Dermis microvascular lymphatic vessel endothelial cell (primary cell): ENCODE results near the gene PIM1. TPM values are rescaled to one million over a fixed set of nuclear protein-coding genes. Genes with fewer than 3 reads are reported as not detected.
A peak's percentile ranks its signal among the peaks of the same experiment; 100 is the strongest.

Experiments used
- DNase-seq, 2 donors: peaks; one replicate each; pipeline versions ENCODE4 v3.0.0 to v3.0.0-alpha.2; 2010; ENCODE audit warnings: low read depth in 2 of 2
- total RNA-seq: library from RNA; depleted of rRNA; stranded (reverse); fragments of >200 nt; gene quantifications from 2 replicates; pipeline ENCODE4 v1.2.1, GENCODE V29; 2014

The PIM1 gene
- total RNA-seq, 1 donor from 2014 or later = 0.64 TPM

DNA sequence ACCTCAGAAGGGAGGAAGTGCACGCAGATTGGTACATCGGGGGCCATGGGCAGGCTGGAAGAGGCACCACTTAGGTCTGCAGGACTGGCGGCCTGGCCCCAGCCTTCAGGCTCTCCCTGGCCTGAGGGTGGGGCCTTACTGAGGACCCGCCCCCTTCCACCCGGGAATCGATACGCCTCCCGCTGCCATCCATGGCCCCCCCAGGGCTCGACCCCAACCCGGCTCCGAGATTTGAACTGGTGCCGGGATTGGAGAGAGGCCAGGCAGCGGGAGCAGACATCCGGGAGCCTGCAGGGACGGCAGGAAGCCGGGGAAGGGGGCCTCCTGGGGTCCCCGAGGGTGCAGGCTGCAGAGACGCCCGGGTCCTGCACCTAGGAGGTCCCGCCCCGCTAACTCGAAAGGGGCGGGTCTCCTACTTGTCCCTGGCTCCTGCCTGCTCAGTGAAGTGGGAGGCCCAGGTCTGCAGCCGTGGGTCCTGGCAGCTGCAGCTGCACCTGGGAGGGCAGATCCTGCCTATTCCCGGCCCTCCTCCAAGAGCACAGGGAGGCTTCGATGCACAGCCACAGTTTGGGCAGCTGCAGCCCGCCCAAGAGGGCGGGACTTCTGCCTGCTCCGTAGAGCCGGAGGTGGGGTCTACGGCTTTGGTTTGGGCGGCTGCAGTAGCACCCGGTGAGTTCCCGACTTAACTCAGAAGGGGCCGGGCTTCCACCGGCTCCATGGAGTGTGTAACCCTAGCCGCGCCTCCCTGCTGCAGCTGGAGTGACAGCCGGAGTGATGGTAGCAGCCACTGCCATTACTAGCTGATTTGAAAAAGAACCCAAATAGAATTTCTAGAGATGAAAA, 52.4 kb downstream of the PIM1 start:
- peak; percentile 61 to 79 for DNase-seq

DNA sequence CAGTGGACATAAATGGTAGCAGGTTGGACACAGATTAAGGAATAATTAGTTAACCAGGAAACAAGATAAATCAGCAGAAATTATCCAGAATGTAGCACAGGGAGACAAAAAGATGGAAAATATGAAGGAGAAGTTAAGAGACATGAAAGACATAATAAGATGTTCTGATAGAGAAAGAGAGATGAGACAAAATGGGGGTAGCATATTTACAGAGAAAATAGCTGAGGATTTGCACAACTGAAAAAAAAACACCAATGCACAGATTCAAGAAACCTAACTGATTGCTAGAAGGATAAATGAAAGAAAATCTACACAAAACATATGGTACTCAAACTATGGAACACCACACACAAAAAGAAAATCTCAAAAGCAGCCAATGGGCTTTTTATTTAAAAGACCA, 53.0 kb downstream of the PIM1 start:
- DNase-seq = no peak

Other genes with a start within 250 kb of the PIM1 start
- gene PI16, start 215.4 kb upstream of the PIM1 start, total RNA-seq = 0.13 TPM in 1 of 2 replicates, not detected in the other
- 179 and 239 TPM in 2 replicates for gene MTCH1, start 184.0 kb upstream of the PIM1 start, total RNA-seq
- not detected in 2 replicates for gene FGD2, start 164.5 kb upstream of the PIM1 start, total RNA-seq
- gene TBC1D22B, start 87.6 kb downstream of the PIM1 start, total RNA-seq = 7.6 and 10.5 TPM in 2 replicates
- 8.6 and 11.3 TPM in 2 replicates for gene TMEM217, start 88.0 kb downstream of the PIM1 start, total RNA-seq
- gene RNF8, start 183.8 kb downstream of the PIM1 start, total RNA-seq = 22.5 and 22.6 TPM in 2 replicates